ENCODE data around the gene WDR87. TPM values are rescaled to one million over a fixed set of nuclear protein-coding genes. Genes with fewer than 3 reads are reported as not detected.
A peak's percentile ranks its signal among the peaks of the same experiment; 100 is the strongest.

Gene WDR87
- total RNA-seq, result not detected

DNA sequence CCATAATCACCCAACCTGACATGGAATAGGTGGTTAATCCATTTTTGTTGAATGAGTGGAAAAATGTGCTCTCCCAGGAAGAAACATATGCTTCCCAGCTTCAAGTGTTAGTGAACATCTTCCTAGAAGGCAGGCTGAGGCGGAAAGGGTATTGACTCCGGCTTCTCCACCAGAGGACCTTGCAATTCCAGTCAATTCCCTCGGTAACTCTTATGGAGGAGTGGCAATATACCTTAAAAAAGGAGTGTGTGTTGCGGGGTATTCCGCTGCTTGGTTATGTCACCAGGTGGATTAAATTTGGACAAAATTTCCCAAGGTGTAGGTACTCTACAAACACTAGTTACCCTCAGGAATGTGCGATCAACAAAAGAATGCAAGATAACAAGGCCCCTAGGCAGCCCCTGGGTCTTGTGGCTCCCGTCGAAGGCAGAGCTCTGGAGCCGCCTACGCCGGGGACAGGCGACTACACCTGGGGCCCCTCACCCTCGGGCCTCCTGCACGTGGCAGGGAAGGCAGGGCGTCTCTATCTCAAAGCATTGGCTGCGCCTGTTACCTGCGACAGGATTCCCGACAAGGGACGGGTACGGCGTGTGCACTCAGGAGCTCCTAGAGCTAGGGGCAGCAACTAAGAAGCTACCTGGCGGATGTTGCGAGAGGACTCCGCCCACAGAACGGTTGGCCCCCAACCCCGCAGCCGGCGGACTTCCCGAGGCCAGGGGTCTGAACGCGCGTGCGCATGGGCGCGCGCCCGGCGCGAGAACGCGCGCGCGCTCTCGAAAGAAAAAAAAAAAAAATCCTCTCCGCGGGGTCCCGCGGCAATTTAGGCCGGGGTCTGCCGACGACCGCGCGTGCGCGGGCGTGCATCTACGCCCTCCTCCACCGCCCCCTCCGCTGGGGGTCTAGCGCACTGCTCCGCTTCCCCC, at the start of gene WDR87:
Gene WDR87 (minus strand): TSS at position 649 of the 923 bp plus-strand sequence. CDS start 8,355 bp downstream, outside the sequence.
- Mint-ChIP-seq H3K4me3 (peak within 1 kb of the TSS; percentile 81), H3K36me3 (no peaks in the 10 kb centered on the region), H3K27ac (peak within 1 kb of the TSS; percentile 81), H3K27me3 (no peaks in the 10 kb centered on the region), H3K4me1 (peaks cover 21% of the 10 kb centered on the region), H3K9me3 (no peaks in the 10 kb centered on the region)
- no peak for DNase-seq
- POLR2A ChIA-PET, result interaction anchor here (0.6 to 4.0 kb wide), 14 partner anchors 10 to 926 kb away, joined by 3 to 35 read pairs (median 3); partner anchors contain the start of genes CATSPERG, GGN and PSMD8
- peak; percentile 16 for ATAC-seq (ENCODE audit: low read depth)

- Mint-ChIP-seq H3K9me3 (peaks cover 11% of the 10 kb centered on the region), H3K27me3 (no peaks in the 10 kb centered on the region)
These were observed 49.6 kb upstream of the WDR87 start for GRCh38 chr19:37955986-37956385.

GRCh38 chr19:37954421-37954874, 48.1 kb upstream of the WDR87 start:
- H3K36me3 Mint-ChIP-seq, result peaks cover 9% of the 10 kb centered on the region
- H3K9me3 Mint-ChIP-seq, result peaks cover 13% of the 10 kb centered on the region
- DNase-seq (no peak), ATAC-seq (ENCODE audit: low read depth) (no peak)
- no peaks in the 10 kb centered on the region for H3K4me1 Mint-ChIP-seq
- H3K4me3 Mint-ChIP-seq, result no peak overlapping the region
- no peak overlapping the region for H3K27ac Mint-ChIP-seq
- H3K27me3 Mint-ChIP-seq, result no peaks in the 10 kb centered on the region
- POLR2A ChIA-PET, result no interaction called here

More at GRCh38 chr19:37955986-37956385, 49.6 kb upstream of the WDR87 start:
- POLR2A ChIA-PET, result no interaction called here
- no peak overlapping the region for H3K4me3 Mint-ChIP-seq
- no peak overlapping the region for H3K27ac Mint-ChIP-seq
- H3K4me1 Mint-ChIP-seq, result no peaks in the 10 kb centered on the region
- peaks cover 7% of the 10 kb centered on the region for H3K36me3 Mint-ChIP-seq
- DNase-seq (no peak), ATAC-seq (ENCODE audit: low read depth) (no peak)

- POLR2A ChIA-PET, result no interaction called here
- DNase-seq, result no peak
- Mint-ChIP-seq H3K27me3 (no peaks in the 10 kb centered on the region), H3K9me3 (peaks cover 11% of the 10 kb centered on the region), H3K4me3 (no peak overlapping the region), H3K36me3 (peaks cover 9% of the 10 kb centered on the region), H3K27ac (no peak overlapping the region), H3K4me1 (no peaks in the 10 kb centered on the region)
- ATAC-seq (ENCODE audit: low read depth), result no peak
These were observed 47.5 kb upstream of the WDR87 start for GRCh38 chr19:37953918-37954303.

DNA sequence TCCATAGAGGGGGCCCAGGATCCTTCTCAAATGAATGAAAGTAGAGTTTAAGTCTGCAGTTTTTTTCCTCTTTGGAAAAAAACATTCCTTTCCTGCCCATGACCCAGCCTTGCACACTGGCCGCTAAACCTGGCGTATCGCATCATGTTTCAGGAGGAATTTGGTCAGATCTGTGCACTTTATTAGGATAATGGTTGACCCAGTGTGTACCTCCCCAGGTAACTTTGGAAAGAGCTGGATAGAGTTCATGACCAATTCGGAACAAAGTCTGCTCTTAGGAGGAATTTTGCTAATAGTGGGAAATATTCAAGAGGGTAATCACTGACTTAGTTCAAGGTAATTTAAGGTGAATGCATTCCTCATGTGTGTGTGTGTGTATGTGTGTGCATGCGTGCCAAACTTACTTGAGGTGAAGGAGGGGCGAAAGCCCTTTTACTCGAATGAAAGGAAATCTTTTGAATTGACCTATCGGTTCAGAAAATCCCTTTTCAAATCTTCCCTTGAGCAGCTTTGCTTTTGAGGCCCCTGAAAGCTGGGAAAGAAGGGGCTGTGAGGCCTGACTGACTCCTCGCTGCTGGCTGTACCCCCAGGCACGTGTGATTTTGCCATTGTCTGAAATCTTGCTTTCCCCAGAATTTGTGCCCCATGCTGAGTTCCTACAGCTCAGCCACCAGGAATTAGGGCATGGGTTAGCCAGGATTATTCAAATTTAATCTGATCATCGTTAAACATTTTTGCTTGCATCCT, 47.0 kb upstream of the WDR87 start:
- no peaks in the 10 kb centered on the region for H3K27me3 Mint-ChIP-seq
- peaks cover 8% of the 10 kb centered on the region for H3K36me3 Mint-ChIP-seq
- no peak overlapping the region for H3K27ac Mint-ChIP-seq
- no peak for ATAC-seq (ENCODE audit: low read depth)
- H3K4me3 Mint-ChIP-seq, result no peak overlapping the region
- DNase-seq, result no peak
- H3K4me1 Mint-ChIP-seq, result no peaks in the 10 kb centered on the region
- POLR2A ChIA-PET, result no interaction called here
- peaks cover 9% of the 10 kb centered on the region for H3K9me3 Mint-ChIP-seq

GRCh38 chr19:37951816-37952210, 45.4 kb upstream of the WDR87 start:
- H3K4me1 Mint-ChIP-seq, result no peaks in the 10 kb centered on the region
- no peak overlapping the region for H3K27ac Mint-ChIP-seq
- H3K36me3 Mint-ChIP-seq, result peaks cover 8% of the 10 kb centered on the region
- no peaks in the 10 kb centered on the region for H3K27me3 Mint-ChIP-seq
- DNase-seq (no peak), ATAC-seq (ENCODE audit: low read depth) (no peak)
- POLR2A ChIA-PET, result no interaction called here
- H3K4me3 Mint-ChIP-seq, result no peak overlapping the region
- peaks cover 9% of the 10 kb centered on the region for H3K9me3 Mint-ChIP-seq

- ATAC-seq (ENCODE audit: low read depth) (no peak), DNase-seq (no peak)
- POLR2A ChIA-PET, result no interaction called here
- Mint-ChIP-seq H3K27ac (no peak overlapping the region), H3K4me3 (no peak overlapping the region), H3K4me1 (no peaks in the 10 kb centered on the region), H3K9me3 (peaks cover 9% of the 10 kb centered on the region), H3K27me3 (no peaks in the 10 kb centered on the region), H3K36me3 (peaks cover 8% of the 10 kb centered on the region)
These were observed 44.2 kb upstream of the WDR87 start for GRCh38 chr19:37950471-37951175.

- no peak for ATAC-seq (ENCODE audit: low read depth)
- POLR2A ChIA-PET, result no interaction called here
- Mint-ChIP-seq H3K4me3 (no peak overlapping the region), H3K4me1 (no peaks in the 10 kb centered on the region), H3K27me3 (no peaks in the 10 kb centered on the region), H3K9me3 (peaks cover 6% of the 10 kb centered on the region), H3K36me3 (peaks cover 5% of the 10 kb centered on the region), H3K27ac (no peak overlapping the region)
- no peak for DNase-seq
These were observed 42.0 kb upstream of the WDR87 start for GRCh38 chr19:37948362-37948761.

GRCh38 chr19:37947778-37948177, 41.4 kb upstream of the WDR87 start:
- no peak for ATAC-seq (ENCODE audit: low read depth)

GRCh38 chr19:37946132-37946531, 39.7 kb upstream of the WDR87 start:
- no peak for ATAC-seq (ENCODE audit: low read depth)
- H3K4me1 Mint-ChIP-seq, result no peaks in the 10 kb centered on the region
- H3K4me3 Mint-ChIP-seq, result no peak overlapping the region
- no peak for DNase-seq
- H3K9me3 Mint-ChIP-seq, result peaks cover 4% of the 10 kb centered on the region
- peaks cover 4% of the 10 kb centered on the region for H3K36me3 Mint-ChIP-seq
- POLR2A ChIA-PET, result no interaction called here
- no peak overlapping the region for H3K27ac Mint-ChIP-seq
- no peaks in the 10 kb centered on the region for H3K27me3 Mint-ChIP-seq

More at GRCh38 chr19:37947778-37948177, 41.4 kb upstream of the WDR87 start:
- H3K27me3 Mint-ChIP-seq, result no peaks in the 10 kb centered on the region
- H3K4me1 Mint-ChIP-seq, result no peaks in the 10 kb centered on the region
- H3K9me3 Mint-ChIP-seq, result peaks cover 5% of the 10 kb centered on the region
- POLR2A ChIA-PET, result no interaction called here
- DNase-seq, result no peak
- H3K4me3 Mint-ChIP-seq, result no peak overlapping the region
- H3K27ac Mint-ChIP-seq, result no peak overlapping the region
- peaks cover 5% of the 10 kb centered on the region for H3K36me3 Mint-ChIP-seq

DNA sequence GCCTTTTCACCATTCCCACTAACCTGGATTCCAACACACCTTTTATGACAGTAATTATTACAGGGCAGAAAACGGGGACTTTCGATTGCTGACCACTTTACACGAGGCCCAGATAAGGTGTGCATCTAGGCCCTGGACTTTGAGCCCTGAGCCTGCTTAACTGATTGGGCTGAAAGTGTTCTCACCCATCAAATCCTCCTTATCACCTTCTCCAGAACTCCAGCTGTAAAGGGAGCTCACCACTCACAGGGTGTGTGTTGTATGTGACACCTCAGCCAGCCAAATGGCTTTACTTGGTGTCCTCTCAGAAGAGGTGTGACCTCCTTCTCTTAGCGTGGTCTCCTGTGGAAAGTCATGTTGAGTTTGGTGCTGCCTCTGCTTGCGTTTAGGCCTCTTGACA, 37.1 kb upstream of the WDR87 start:
- H3K36me3 Mint-ChIP-seq, result peaks cover 2% of the 10 kb centered on the region
- peaks cover 2% of the 10 kb centered on the region for H3K4me1 Mint-ChIP-seq
- H3K4me3 Mint-ChIP-seq, result no peak overlapping the region
- DNase-seq (no peak), ATAC-seq (ENCODE audit: low read depth) (no peak)
- H3K27ac Mint-ChIP-seq, result no peak overlapping the region
- no peaks in the 10 kb centered on the region for H3K27me3 Mint-ChIP-seq
- H3K9me3 Mint-ChIP-seq, result peaks cover 2% of the 10 kb centered on the region
- POLR2A ChIA-PET, result interaction anchor here (0.7 kb wide), 1 partner anchor 228 kb away, joined by 4 read pairs; no protein-coding TSS in a partner anchor

GRCh38 chr19:37942516-37942902, 36.1 kb upstream of the WDR87 start:
- Mint-ChIP-seq H3K27me3 (no peaks in the 10 kb centered on the region), H3K4me1 (peaks cover 2% of the 10 kb centered on the region), H3K36me3 (peaks cover 2% of the 10 kb centered on the region), H3K27ac (no peak overlapping the region), H3K9me3 (peaks cover 2% of the 10 kb centered on the region), H3K4me3 (no peak overlapping the region)
- POLR2A ChIA-PET, result no interaction called here
- no peak for DNase-seq
- ATAC-seq (ENCODE audit: low read depth), result no peak

- H3K9me3 Mint-ChIP-seq, result peaks cover 2% of the 10 kb centered on the region
- H3K27me3 Mint-ChIP-seq, result no peaks in the 10 kb centered on the region
- no peak for ATAC-seq (ENCODE audit: low read depth)
- peaks cover 3% of the 10 kb centered on the region for H3K36me3 Mint-ChIP-seq
- no peak for DNase-seq
- peaks cover 2% of the 10 kb centered on the region for H3K4me1 Mint-ChIP-seq
- H3K27ac Mint-ChIP-seq, result no peak overlapping the region
- H3K4me3 Mint-ChIP-seq, result no peak overlapping the region
- POLR2A ChIA-PET, result no interaction called here
These were observed 35.6 kb upstream of the WDR87 start for GRCh38 chr19:37941782-37942515.

Measured in activated naive CD8-positive, alpha-beta T cell treated with anti-CD3 and anti-CD28 coated beads, Interleukin-2, amount 10 ng/mL, durations not matched to agents 7 days and 5 days (primary cell).